ENCODE data around the gene HMG20A. TPM values are rescaled to one million over a fixed set of nuclear protein-coding genes. Genes with fewer than 3 reads are reported as not detected.
A peak's percentile ranks its signal among the peaks of the same experiment; 100 is the strongest.
"Not testable (repeated sequence)": the region's sequence is repeated elsewhere in the genome, so short reads cannot be mapped to it uniquely, and the experiment has no call there.

Gene HMG20A
- total RNA-seq, 6 experiments from 2014 or later: 14.6 to 21.1 (median 19.5) TPM

DNA sequence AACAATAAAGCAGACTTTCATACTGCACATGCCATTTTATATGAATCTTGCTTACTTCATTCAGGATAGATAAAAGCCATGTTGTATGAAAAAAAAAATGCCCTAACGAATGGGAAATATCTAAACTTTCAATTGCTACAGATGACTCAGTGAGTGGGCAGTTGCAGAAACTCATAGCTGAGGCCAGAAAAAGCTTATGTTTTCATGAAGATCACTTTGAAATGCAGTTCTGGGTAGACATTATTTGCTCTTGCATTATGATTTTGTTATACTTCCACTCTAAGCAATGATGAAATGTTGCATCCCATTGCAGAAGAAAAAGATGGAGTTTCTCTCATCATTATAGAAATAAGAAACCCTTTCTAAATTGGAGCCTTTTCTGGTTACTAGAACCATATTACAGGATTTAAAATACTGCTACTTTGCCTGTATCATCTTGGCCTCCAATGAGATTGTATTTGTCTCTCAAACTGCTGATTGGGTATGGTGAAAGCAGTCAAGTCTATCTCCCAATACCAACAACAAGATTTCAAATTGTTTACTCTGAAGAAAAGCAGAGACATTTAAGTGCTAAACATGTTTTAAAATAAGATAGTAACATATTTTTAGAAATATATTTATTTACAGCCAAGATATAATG is 17.8 kb upstream of the HMG20A start:
- Histone ChIP-seq H3K4me1 (no peaks in the 10 kb centered on the region), H3K27ac (no peak overlapping the region), H3K9me3 (peaks cover 0 to 7% (median 0%) of the 10 kb centered on the region in 4 donors), H3K36me3 (no peaks in the 10 kb centered on the region), H3K4me3 (no peak overlapping the region), H3K27me3 (no peaks in the 10 kb centered on the region)
- no peak for DNase-seq
- TF ChIP-seq, protein P1, sequence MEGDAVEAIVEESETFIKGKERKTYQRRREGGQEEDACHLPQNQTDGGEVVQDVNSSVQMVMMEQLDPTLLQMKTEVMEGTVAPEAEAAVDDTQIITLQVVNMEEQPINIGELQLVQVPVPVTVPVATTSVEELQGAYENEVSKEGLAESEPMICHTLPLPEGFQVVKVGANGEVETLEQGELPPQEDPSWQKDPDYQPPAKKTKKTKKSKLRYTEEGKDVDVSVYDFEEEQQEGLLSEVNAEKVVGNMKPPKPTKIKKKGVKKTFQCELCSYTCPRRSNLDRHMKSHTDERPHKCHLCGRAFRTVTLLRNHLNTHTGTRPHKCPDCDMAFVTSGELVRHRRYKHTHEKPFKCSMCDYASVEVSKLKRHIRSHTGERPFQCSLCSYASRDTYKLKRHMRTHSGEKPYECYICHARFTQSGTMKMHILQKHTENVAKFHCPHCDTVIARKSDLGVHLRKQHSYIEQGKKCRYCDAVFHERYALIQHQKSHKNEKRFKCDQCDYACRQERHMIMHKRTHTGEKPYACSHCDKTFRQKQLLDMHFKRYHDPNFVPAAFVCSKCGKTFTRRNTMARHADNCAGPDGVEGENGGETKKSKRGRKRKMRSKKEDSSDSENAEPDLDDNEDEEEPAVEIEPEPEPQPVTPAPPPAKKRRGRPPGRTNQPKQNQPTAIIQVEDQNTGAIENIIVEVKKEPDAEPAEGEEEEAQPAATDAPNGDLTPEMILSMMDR (IDR thresholded peaks at IDR 0.05): no peak
- no peak for TF ChIP-seq POLR2A (IDR thresholded peaks at IDR 0.05)
- ATAC-seq: no peak
- intact Hi-C loops (cut with DNase I): no loop called here
- WGBS (ENCODE audit: insufficient coverage, low coverage, low lambda C conversion rate, missing lambda C conversion rate): 48% methylated on average over 1 of the region's 1 CpG

DNA sequence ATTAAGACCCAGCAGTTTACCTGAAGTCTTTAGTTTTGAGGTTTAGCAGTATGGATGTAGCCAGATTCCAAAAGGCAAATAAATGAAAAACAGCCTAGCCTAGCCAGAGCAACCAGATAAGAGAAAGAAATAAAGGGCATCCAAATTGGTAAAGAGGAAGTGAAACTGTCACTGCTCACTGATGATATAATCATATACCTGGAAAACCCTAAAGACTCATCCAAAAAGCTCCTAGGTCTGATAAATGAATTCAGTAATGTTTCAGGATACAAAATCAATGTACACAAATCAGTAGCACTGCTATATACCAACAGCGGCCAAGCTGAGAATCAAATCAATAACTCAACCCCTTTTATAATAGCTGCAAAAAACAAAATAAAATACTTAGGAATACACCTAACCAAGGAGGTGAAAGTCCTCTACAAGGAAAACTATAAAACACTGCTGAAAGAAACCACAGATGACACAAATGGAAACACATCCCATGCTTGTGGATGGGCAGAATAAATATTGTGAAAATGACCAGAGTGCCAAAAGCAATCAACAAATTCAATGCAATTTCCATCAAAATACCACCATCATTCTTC is 14.4 kb upstream of the HMG20A start:
- H3K4me1 ChIP-seq; H3K27ac ChIP-seq; intact Hi-C loops (cut with DNase I); H3K4me3 ChIP-seq; ATAC-seq; H3K9me3 ChIP-seq; H3K36me3 ChIP-seq; H3K27me3 ChIP-seq; DNase-seq: not testable (repeated sequence)
- WGBS (ENCODE audit: insufficient coverage, low coverage, low lambda C conversion rate, missing lambda C conversion rate): 63% methylated on average over 1 of the region's 1 CpG

DNA sequence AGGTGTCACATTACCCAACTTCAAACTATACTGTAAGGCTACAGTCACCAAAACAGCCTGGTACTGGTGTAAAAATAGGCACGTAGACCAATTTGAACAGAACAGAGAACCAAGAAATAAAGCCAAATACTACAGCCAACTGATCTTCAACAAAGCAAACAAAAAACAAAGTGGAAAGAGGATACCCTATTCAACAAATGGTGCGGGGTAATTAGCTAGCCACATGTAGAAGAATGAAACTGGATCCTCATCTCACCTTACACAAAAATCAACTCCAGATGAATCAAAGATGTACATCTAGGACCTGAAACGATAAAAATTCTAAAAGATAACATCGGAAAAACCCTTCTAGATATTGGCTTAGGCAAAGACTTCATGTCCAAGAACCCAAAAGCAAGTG is 13.8 kb upstream of the HMG20A start:
- WGBS (ENCODE audit: insufficient coverage, low coverage, low lambda C conversion rate, missing lambda C conversion rate): 90% methylated on average over 4 of the region's 4 CpGs
- TF ChIP-seq, protein P1 (IDR thresholded peaks at IDR 0.05): no peak
- no peak for TF ChIP-seq POLR2A (IDR thresholded peaks at IDR 0.05)
- Histone ChIP-seq H3K4me1 (no peaks in the 10 kb centered on the region), H3K9me3 (no peaks in the 10 kb centered on the region), H3K27ac (no peak overlapping the region), H3K4me3 (no peak overlapping the region), H3K36me3 (no peaks in the 10 kb centered on the region), H3K27me3 (no peaks in the 10 kb centered on the region)
- DNase-seq (no peak), ATAC-seq (no peak)
- intact Hi-C loops (cut with DNase I): no loop called here

DNA sequence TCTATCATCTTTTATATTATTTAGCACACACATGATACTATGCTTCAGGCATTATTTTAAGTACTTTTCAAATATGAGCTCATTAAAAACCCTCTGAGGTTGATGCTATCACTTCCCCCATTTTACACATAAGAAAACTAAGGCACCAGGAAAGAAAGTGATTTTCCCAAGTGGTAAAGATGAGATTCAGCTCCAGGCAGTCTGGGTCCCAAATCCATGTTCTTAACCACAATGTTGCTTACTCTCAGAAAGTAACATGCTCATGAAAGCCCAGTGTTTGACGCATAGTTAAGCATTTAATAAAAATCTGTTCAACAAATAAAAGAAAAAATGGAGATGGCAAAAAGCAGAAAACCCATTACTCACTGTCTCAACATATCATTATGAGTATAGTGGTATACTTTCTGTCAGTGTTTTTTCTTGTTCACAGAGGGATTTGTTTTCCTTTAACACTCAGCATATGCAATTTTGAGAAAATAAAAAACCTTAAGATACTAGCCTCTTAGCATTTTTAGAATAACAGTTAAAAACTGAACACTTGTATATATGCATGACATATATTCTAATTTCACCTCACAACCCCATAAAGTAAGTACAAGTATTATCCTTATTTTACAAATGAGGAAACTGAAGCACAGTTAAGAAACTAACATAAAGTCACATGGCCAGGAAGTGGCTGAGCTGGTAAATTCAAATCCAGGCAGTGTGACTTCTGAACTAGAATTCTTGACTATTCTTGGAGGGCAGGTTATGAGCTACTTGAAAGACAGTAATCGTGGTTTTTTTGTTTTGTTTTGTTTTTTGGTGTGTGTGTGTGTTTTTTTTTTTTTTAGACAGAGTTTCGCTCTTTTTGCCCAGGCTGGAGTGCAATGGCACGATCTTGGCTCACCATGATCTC is 11.2 kb upstream of the HMG20A start:
- 73% methylated on average over 4 of the region's 4 CpGs for WGBS (ENCODE audit: insufficient coverage, low coverage, low lambda C conversion rate, missing lambda C conversion rate)
- no peak overlapping the region for H3K27ac ChIP-seq
- no peaks in the 10 kb centered on the region for H3K4me1 ChIP-seq
- H3K4me3 ChIP-seq: no peak overlapping the region
- H3K36me3 ChIP-seq: no peaks in the 10 kb centered on the region
- intact Hi-C loops (cut with DNase I): no loop called here
- TF ChIP-seq POLR2A (IDR thresholded peaks at IDR 0.05): no peak
- TF ChIP-seq, protein P1 (IDR thresholded peaks at IDR 0.05): no peak
- H3K27me3 ChIP-seq: no peaks in the 10 kb centered on the region
- ATAC-seq: peak in 2 of 4 donors; percentile 43 to 59
- H3K9me3 ChIP-seq: no peaks in the 10 kb centered on the region
- DNase-seq: no peak

DNA sequence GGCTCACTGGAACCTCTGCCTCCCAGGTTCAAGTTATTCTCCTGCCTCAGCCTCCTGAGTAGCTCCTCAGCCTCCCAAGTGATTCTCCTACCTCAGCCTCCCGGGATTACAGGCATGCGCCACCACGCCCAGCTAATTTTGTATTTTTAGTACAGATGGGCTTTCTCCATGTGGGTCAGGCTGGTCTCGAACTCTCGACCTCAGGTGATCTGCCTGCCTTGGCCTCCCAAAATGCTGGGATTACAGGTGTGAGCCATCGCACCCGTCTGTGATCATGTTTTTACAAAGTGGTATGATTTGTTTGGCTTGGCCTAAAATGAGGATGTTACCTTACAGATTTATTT is 10.6 kb upstream of the HMG20A start:
- DNase-seq; H3K27ac ChIP-seq; H3K4me3 ChIP-seq; intact Hi-C loops (cut with DNase I); H3K27me3 ChIP-seq; H3K36me3 ChIP-seq; ATAC-seq; H3K4me1 ChIP-seq; H3K9me3 ChIP-seq: not testable (repeated sequence)
- 85% methylated on average over 6 of the region's 7 CpGs for WGBS (ENCODE audit: insufficient coverage, low coverage, low lambda C conversion rate, missing lambda C conversion rate)
